ENCODE data around the gene CDH13.

- TF ChIP-seq YY1 (IDR thresholded peaks at IDR 0.05; ENCODE audit: low read depth, low read length) (no peak), HDAC2 (IDR thresholded peaks at IDR 0.05; ENCODE audit: borderline replicate concordance in 1 of 2, low read depth in 2 of 2, low read length in 2 of 2) (no peak), CHD1 (IDR thresholded peaks at IDR 0.05; ENCODE audit: low read depth, low read length) (no peak), POLR2A (IDR thresholded peaks at IDR 0.05; ENCODE audit: control extremely low read depth in 1 of 2, low read depth in 2 of 2, low read length in 2 of 2) (no peak), EP300 (IDR thresholded peaks at IDR 0.05; ENCODE audit: borderline replicate concordance in 1 of 2, low read depth in 2 of 2, low read length in 2 of 2) (no peak), CEBPB (IDR thresholded peaks at IDR 0.05; ENCODE audit: low read depth, low read length) (no peak), SAP30 (IDR thresholded peaks at IDR 0.05; ENCODE audit: insufficient read depth, insufficient replicate concordance, low read length) (no peak), SP1 (IDR thresholded peaks at IDR 0.05; ENCODE audit: low read depth, low read length) (no peak), TAF1 (IDR thresholded peaks at IDR 0.05; ENCODE audit: low read depth, low read length) (no peak), ATF2 (IDR thresholded peaks at IDR 0.05; ENCODE audit: low read length) (no peak), TAF7 (optimal IDR thresholded peaks at IDR 0.05; ENCODE audit: borderline replicate concordance, low read depth, low read length) (no peak), POU5F1 (IDR thresholded peaks at IDR 0.05; ENCODE audit: low read depth, low read length) (no peak)
- TF ChIP-seq, protein P1, sequence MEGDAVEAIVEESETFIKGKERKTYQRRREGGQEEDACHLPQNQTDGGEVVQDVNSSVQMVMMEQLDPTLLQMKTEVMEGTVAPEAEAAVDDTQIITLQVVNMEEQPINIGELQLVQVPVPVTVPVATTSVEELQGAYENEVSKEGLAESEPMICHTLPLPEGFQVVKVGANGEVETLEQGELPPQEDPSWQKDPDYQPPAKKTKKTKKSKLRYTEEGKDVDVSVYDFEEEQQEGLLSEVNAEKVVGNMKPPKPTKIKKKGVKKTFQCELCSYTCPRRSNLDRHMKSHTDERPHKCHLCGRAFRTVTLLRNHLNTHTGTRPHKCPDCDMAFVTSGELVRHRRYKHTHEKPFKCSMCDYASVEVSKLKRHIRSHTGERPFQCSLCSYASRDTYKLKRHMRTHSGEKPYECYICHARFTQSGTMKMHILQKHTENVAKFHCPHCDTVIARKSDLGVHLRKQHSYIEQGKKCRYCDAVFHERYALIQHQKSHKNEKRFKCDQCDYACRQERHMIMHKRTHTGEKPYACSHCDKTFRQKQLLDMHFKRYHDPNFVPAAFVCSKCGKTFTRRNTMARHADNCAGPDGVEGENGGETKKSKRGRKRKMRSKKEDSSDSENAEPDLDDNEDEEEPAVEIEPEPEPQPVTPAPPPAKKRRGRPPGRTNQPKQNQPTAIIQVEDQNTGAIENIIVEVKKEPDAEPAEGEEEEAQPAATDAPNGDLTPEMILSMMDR (IDR thresholded peaks at IDR 0.05; ENCODE audit: control extremely low read depth in 1 of 3, insufficient read depth in 1 of 3, low read depth in 1 of 3, low read length in 3 of 3) = no peak
Measured at GRCh38 chr16:82651921-82652601, 25.3 kb downstream of the CDH13 start.
